Measurements from ENCODE around the gene PROSER3. TPM values are rescaled to one million over a fixed set of nuclear protein-coding genes. Genes with fewer than 3 reads are reported as not detected.

PROSER3 gene
- total and polyA plus RNA-seq, 2 donors (not counting 1 experiment from before 2014, with no cell fraction given) = 26.0 to 61.0 TPM

DNA sequence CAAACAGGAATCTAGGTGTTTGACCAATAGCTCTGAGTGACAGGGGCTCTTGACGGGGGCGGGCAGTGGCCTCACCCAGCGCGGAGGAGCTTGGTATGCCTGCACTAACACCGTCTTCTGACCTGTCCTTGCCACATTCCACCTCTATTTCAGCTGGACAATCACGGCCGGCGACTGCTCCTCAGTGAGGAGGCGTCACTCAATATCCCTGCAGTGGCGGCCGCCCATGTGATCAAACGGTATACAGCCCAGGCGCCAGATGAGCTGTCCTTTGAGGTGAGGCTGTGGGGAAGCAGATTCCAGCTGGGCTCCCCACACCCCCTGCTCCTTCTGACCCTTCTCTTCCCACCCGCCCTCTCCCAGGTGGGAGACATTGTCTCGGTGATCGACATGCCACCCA is 22.1 kb downstream of the PROSER3 start:
- CTCF ChIA-PET = no interaction called here

DNA sequence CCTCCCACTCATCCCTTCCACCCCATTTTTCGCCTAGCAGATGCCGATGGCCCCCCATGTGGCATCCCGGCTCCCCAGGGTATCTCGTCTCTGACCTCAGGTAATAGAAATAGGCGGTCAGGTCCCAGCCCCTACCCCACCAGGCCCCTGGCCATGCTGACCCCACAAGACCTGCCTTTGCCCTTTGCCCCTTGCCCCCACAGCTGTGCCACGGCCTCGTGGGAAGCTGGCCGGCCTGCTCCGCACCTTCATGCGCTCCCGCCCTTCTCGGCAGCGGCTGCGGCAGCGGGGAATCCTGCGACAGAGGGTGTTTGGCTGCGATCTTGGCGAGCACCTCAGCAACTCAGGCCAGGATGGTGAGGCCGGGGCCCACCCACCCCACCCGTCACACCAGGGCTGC is 22.7 kb downstream of the PROSER3 start:
- no peaks in the 10 kb centered on the region for H3K9me3 ChIP-seq (ENCODE audit: control extremely low read depth in 1 of 3, control insufficient read depth in 2 of 3, insufficient read depth in 1 of 3, low read length in 2 of 3)
- Mint-ChIP-seq H3K27me3 (no peaks in the 10 kb centered on the region), H3K9me3 (ENCODE audit: insufficient read depth) (no peaks in the 10 kb centered on the region), H3K4me1 (peaks cover 2% of the 10 kb centered on the region), H3K4me3 (no peak overlapping the region), H3K27ac (no peak overlapping the region)
- H2AFZ ChIP-seq (ENCODE audit: insufficient read depth, low read depth, low read length, poor library complexity, severe bottlenecking) = no peak overlapping the region
- intact Hi-C loops (cut with micrococcal nuclease) = no loop called here
- H4K20me1 ChIP-seq (ENCODE audit: control insufficient read depth, insufficient read depth, low read length, poor library complexity, severe bottlenecking) = no peaks in the 10 kb centered on the region
- H3K27ac ChIP-seq (ENCODE audit: low read length in 2 of 2) = no peak overlapping the region
- CTCF ChIA-PET = no interaction called here
- H3K4me1 ChIP-seq (ENCODE audit: control insufficient read depth in 2 of 2, insufficient read depth in 2 of 2, low read length in 2 of 2) = peaks cover 6 to 8% of the 10 kb centered on the region in 2 donors
- no peak for DNase-seq
- peaks cover 0 to 5% of the 10 kb centered on the region in 2 experiments for H3K36me3 ChIP-seq (replicated peaks in 1 of 2; ENCODE audit: control extremely low read depth in 1 of 2, control insufficient read depth in 1 of 2, extremely low read depth in 1 of 2, insufficient read depth in 2 of 2, low read length in 1 of 2)
- POLR2A ChIA-PET = no interaction called here
- no peaks in the 10 kb centered on the region for H3K27me3 ChIP-seq (replicated peaks in 1 of 4; ENCODE audit: control extremely low read depth in 1 of 4, control insufficient read depth in 3 of 4, insufficient read depth in 4 of 4, low read length in 3 of 4)
- 97% methylated on average over 18 of the region's 20 CpGs for WGBS (ENCODE audit: insufficient coverage)
- TF ChIP-seq EZH2 (IDR thresholded peaks at IDR 0.05; ENCODE audit: borderline replicate concordance, insufficient read depth, low read depth, low read length, poor library complexity, severe bottlenecking) = no peak
- TF ChIP-seq, protein P1, sequence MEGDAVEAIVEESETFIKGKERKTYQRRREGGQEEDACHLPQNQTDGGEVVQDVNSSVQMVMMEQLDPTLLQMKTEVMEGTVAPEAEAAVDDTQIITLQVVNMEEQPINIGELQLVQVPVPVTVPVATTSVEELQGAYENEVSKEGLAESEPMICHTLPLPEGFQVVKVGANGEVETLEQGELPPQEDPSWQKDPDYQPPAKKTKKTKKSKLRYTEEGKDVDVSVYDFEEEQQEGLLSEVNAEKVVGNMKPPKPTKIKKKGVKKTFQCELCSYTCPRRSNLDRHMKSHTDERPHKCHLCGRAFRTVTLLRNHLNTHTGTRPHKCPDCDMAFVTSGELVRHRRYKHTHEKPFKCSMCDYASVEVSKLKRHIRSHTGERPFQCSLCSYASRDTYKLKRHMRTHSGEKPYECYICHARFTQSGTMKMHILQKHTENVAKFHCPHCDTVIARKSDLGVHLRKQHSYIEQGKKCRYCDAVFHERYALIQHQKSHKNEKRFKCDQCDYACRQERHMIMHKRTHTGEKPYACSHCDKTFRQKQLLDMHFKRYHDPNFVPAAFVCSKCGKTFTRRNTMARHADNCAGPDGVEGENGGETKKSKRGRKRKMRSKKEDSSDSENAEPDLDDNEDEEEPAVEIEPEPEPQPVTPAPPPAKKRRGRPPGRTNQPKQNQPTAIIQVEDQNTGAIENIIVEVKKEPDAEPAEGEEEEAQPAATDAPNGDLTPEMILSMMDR (IDR thresholded peaks at IDR 0.05) = no peak
- no peak overlapping the region for H3K9ac ChIP-seq (ENCODE audit: low read length)
- H3K79me2 ChIP-seq (ENCODE audit: control insufficient read depth, insufficient read depth, low read length) = peaks cover 4% of the 10 kb centered on the region
- no peak overlapping the region for H3K4me3 ChIP-seq (ENCODE audit: control extremely low read depth in 1 of 5, extremely low read depth in 1 of 5, insufficient read depth in 1 of 5, low read depth in 2 of 5, low read length in 4 of 5)
- no peak overlapping the region for H3K4me2 ChIP-seq (replicated peaks; ENCODE audit: low read depth, low read length, poor library complexity, severe bottlenecking)
- no peak for ATAC-seq (ENCODE audit: low read depth)

More for the DNA sequence above, 22.1 kb downstream of the PROSER3 start:
- ATAC-seq (ENCODE audit: low read depth) (no peak), DNase-seq (no peak)
- Histone ChIP-seq H3K36me3 (replicated peaks in 1 of 2; ENCODE audit: control extremely low read depth in 1 of 2, control insufficient read depth in 1 of 2, extremely low read depth in 1 of 2, insufficient read depth in 2 of 2, low read length in 1 of 2) (peaks cover 0 to 5% of the 10 kb centered on the region in 2 experiments), H3K79me2 (ENCODE audit: control insufficient read depth, insufficient read depth, low read length) (peaks cover 4% of the 10 kb centered on the region), H3K27ac (ENCODE audit: low read length in 2 of 2) (no peak overlapping the region), H3K27me3 (replicated peaks in 1 of 4; ENCODE audit: control extremely low read depth in 1 of 4, control insufficient read depth in 3 of 4, insufficient read depth in 4 of 4, low read length in 3 of 4) (no peaks in the 10 kb centered on the region), H3K4me1 (ENCODE audit: control insufficient read depth in 2 of 2, insufficient read depth in 2 of 2, low read length in 2 of 2) (peaks cover 6 to 10% of the 10 kb centered on the region in 2 donors), H3K9me3 (ENCODE audit: control extremely low read depth in 1 of 3, control insufficient read depth in 2 of 3, insufficient read depth in 1 of 3, low read length in 2 of 3) (no peaks in the 10 kb centered on the region), H3K4me3 (ENCODE audit: control extremely low read depth in 1 of 5, extremely low read depth in 1 of 5, insufficient read depth in 1 of 5, low read depth in 2 of 5, low read length in 4 of 5) (no peak overlapping the region), H3K4me2 (replicated peaks; ENCODE audit: low read depth, low read length, poor library complexity, severe bottlenecking) (no peak overlapping the region), H2AFZ (ENCODE audit: insufficient read depth, low read depth, low read length, poor library complexity, severe bottlenecking) (no peak overlapping the region), H4K20me1 (ENCODE audit: control insufficient read depth, insufficient read depth, low read length, poor library complexity, severe bottlenecking) (no peaks in the 10 kb centered on the region), H3K9ac (ENCODE audit: low read length) (no peak overlapping the region)
- H3K27ac Mint-ChIP-seq = no peak overlapping the region
- H3K4me3 Mint-ChIP-seq = no peak overlapping the region
- intact Hi-C loops (cut with micrococcal nuclease) = no loop called here
- no peaks in the 10 kb centered on the region for H3K27me3 Mint-ChIP-seq
- POLR2A ChIA-PET = no interaction called here
- WGBS (ENCODE audit: insufficient coverage) = 100% methylated on average over 11 of the region's 16 CpGs
- no peaks in the 10 kb centered on the region for H3K9me3 Mint-ChIP-seq (ENCODE audit: insufficient read depth)
- TF ChIP-seq EZH2 (IDR thresholded peaks at IDR 0.05; ENCODE audit: borderline replicate concordance, insufficient read depth, low read depth, low read length, poor library complexity, severe bottlenecking) = no peak
- TF ChIP-seq, protein P1 (IDR thresholded peaks at IDR 0.05) = no peak
- H3K4me1 Mint-ChIP-seq = peaks cover 4% of the 10 kb centered on the region

All from B cell (primary cell).